HG03354 (cell line): Measurements from ENCODE around the gene PLEKHA6.

Source experiments
- ATAC-seq: cut with Tn5 transposase; IDR thresholded peaks from one replicate; pipeline ENCODE4 v1.9.1; 2021; ENCODE audit warnings: mild to moderate bottlenecking; ENCODE audit not compliant: unreplicated experiment, poor library complexity, severe bottlenecking

Gene PLEKHA6, protein sequence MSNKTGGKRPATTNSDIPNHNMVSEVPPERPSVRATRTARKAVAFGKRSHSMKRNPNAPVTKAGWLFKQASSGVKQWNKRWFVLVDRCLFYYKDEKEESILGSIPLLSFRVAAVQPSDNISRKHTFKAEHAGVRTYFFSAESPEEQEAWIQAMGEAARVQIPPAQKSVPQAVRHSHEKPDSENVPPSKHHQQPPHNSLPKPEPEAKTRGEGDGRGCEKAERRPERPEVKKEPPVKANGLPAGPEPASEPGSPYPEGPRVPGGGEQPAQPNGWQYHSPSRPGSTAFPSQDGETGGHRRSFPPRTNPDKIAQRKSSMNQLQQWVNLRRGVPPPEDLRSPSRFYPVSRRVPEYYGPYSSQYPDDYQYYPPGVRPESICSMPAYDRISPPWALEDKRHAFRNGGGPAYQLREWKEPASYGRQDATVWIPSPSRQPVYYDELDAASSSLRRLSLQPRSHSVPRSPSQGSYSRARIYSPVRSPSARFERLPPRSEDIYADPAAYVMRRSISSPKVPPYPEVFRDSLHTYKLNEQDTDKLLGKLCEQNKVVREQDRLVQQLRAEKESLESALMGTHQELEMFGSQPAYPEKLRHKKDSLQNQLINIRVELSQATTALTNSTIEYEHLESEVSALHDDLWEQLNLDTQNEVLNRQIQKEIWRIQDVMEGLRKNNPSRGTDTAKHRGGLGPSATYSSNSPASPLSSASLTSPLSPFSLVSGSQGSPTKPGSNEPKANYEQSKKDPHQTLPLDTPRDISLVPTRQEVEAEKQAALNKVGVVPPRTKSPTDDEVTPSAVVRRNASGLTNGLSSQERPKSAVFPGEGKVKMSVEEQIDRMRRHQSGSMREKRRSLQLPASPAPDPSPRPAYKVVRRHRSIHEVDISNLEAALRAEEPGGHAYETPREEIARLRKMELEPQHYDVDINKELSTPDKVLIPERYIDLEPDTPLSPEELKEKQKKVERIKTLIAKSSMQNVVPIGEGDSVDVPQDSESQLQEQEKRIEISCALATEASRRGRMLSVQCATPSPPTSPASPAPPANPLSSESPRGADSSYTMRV

GRCh38 chr1:204359474-204360255 is at the start of gene PLEKHA6:
Gene PLEKHA6 (minus strand): TSS chr1:204359929. CDS start chr1:204273727, 86,202 bp downstream.
- ATAC-seq: no peak

GRCh38 chr1:204409123-204409522 is 49.4 kb upstream of the PLEKHA6 start:
- ATAC-seq: no peak

GRCh38 chr1:204408602-204409001 is 48.9 kb upstream of the PLEKHA6 start:
- no peak for ATAC-seq

DNA sequence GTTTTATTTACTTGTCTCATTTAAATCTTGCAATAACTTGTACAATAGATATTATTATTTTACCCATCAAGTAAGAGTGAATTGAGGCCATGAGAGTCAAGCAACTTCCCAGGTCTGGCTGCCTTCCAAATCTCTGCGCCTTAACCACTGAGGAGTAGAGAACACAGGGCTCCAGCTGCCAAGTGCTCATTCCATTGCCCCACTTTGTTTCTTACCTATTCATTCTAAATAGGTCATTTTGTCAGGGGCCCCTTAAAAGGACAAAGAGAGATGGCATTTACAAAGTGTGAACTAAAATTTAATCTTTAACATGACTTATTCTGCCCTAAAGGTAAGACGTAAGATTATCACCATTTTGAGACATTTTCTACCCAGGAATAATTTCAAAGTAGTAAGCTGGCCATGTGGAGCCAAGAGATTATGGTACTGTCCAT is 48.4 kb upstream of the PLEKHA6 start:
- no peak for ATAC-seq

DNA sequence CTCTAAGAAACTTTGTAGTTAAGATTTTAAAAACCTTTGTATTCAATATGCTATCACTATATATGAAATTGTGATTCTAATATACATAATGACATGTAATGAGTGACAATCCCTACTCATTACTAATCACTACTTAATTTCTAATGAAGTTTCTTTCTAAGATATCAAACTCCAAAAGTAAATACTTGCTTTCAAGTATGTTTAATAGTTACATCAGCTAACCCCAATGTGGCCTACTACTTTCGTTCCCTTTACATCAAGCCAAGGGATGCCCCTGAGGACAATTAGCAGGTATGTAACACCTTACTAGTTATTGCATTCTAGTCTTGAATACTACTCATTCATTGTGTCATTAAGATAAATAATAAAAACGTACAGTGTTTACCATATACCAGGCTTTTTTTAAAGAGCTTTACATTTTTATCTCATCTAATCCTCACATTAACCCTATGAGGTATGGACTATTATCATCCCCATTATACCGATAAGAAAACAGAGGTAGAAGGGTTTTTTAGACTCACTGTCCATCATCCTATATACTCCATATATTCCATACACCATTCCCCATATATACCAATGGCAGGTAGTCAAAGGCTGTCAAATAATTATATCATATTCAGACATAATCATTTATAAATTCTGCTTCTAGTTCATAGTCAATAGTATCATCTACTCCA is 47.7 kb upstream of the PLEKHA6 start:
- no peak for ATAC-seq

- no peak for ATAC-seq
Measured at GRCh38 chr1:204406621-204407020, 46.9 kb upstream of the PLEKHA6 start.

DNA sequence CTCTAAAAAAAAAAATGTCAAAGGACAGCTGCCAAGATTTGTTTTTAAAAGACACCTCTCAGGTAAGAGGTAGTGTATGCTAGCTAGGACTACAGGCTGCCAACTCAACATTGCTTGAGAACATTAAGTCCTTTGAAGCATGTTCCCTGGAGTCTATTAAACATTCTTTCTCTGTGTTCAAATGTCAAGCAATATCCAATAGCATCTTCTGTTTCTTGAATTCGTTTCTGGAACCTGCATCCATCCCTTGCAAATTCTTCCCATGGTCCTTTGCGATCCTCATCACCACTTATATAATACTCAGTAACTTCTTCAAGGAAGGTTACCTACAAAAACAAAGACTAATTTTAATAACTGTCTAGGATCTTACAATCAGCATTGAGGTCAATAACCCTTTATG is 46.3 kb upstream of the PLEKHA6 start:
- ATAC-seq: no peak

DNA sequence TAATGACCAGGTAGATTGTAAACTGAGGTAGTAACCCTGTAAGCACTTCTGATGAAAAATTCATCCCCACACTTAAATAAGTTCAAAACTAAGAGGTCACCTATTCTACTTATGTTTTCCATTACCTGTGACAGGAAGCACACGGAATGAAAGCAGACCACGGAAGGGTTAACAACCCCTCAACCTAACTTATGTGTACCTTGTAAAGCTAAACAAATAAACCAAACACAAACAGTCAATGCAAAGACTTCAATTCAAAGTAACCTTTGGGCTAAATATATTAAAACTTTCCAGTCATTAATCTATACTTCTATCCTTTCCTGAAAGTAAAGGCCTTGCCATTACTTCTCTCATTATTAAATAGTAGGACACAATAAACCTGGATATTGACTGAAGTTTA is 44.9 kb upstream of the PLEKHA6 start:
- ATAC-seq: no peak

DNA sequence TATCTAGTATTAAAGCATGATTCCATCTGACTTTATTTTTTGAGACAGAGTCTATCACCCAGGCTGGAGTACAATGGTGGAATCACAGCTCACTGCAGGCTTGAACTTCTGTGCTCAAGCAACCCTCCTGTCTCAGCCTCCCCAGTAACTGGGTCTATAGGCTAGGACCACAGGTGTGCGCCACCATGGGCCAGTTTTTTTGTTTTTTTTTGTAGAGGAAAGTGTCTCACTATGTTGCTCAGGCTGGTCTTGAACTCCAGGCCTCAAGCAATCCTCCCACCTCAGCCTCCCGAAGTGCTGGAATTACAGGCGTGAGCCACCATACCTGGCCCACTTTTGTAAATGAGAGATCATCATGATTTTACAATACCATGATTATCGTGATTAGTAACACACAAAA is 42.7 kb upstream of the PLEKHA6 start:
- ATAC-seq: no peak

DNA sequence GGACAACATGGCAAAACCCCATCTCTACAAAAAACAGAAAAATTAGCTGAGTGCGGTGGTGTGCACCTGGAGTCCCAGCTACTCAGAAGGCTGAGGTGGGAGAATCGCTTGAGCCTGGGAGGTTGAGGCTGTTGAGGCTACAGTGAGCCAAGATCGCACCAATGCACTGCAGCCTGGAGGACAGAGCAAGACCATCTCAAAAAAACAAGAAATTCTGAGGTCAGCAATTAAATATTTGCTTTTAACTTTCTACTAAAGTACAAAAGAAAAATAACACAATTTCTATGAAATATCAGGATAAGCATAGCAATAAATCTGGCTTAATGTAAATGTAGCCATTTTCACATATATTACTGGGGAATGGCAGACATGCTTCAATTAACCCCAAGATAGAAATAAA is 42.0 kb upstream of the PLEKHA6 start:
- no peak for ATAC-seq

- ATAC-seq: no peak
Measured at GRCh38 chr1:204400882-204401510, 41.3 kb upstream of the PLEKHA6 start.

DNA sequence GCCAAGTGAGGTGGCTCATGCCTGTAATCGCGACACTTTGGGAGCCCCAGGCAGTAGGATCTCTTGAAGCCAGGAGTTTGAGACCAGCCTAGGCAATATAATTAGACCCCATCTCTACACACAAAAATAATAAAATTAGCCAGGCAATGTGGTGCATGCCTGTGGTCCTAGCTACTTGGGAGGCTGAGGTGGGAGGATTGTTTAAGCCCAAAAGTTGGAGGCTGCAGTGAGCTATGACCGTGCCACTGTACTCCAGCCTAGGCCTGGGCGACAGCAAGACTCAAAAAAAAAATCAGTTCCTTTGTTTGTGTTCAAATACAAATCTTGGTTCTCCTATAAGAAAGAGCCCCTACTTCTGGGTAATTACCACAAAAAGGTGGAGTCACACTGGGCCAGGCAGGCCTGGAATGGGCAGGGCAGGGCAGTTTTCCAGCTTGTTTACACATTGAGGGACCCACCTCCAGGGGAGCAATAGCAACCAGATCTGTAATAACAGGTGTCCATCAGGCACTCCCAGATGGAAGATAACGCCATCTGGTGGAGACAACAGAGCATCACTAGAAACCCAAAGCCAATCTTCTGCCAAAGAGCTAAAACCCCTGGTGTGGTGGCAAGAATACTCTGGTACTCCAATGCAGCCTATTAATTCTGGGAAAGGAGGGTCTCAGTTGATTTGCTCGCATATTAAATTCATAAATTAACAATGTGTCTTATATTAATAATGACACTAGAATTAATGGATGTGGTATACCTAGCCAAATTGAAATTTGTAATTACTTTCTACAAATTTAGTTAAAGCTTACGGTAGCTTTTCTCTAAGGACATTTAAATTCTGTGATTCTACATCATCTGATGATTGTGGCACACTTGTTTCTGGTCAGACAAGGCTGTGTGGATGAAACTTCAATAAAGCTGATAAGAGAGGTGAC is 38.7 kb upstream of the PLEKHA6 start:
- ATAC-seq: peak; percentile 88

- ATAC-seq: no peak
Measured at GRCh38 chr1:204396015-204396583, 36.4 kb upstream of the PLEKHA6 start.

DNA sequence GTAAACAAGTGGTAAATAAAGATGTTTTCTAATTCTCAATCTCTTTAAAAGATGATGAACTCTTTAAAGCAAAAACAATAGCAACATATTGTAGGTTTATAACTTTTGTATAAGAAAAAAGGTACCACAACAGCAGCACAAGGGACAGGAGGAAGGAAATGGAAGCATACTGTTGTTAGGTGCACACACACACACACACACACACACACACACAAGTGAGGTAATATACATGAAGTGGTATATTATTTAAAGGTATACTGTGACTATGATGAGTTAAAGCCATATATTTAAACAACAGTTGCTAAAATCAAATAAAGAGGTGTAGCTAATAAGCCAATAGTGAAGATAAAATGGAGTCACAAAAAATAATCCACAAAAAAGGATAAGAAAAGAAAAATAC is 31.9 kb upstream of the PLEKHA6 start:
- ATAC-seq: no peak

- ATAC-seq: no peak
Measured at GRCh38 chr1:204390751-204391466, 31.2 kb upstream of the PLEKHA6 start.

GRCh38 chr1:204385727-204386126 is 26.0 kb upstream of the PLEKHA6 start:
- ATAC-seq: no peak
